GM18909 (cell line): Measurements from ENCODE around the gene RSPH6A.
A peak's percentile ranks its signal among the peaks of the same experiment; 100 is the strongest.

ENCODE experiments used
- ATAC-seq: cut with Tn5 transposase; IDR thresholded peaks from one replicate; pipeline ENCODE4 v1.9.1; 2021; ENCODE audit warnings: mild to moderate bottlenecking; ENCODE audit not compliant: unreplicated experiment, poor library complexity

The RSPH6A gene

DNA sequence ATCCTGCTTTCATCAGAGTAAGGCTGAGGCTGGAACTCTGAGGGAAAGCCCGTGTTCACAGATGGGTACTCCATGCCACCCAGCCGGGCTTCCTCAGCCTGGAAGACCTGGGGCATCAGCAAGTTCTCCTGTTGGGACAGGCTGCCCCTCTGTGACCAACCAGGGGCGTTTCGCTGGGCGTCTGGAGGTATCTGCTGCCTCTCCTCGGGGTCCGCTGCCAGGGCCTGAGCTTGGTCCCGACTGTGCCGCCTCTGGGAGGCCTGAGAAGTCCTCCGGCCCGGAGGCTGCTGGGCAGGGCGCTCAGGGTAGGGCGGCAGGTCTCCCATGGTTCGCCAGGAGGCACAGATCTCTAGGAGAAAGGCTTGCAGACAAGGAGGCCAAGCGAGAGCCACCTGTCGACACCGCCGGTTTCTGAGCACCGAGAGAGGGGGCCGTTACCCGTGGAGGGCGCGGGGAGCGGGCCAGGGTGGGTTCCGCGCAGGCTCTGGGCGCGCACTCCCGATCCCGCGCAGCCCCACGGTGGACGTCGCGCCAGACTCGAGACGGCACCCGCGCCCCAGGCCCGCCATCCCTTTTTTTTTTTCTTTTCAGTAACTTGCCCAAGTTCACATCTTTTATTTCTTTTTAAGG lies at the start of gene RSPH6A:
Gene RSPH6A, minus strand, starts transcription at position 458 of the 630 bp plus-strand sequence. Its CDS starts 132 bp downstream, at position 326.
- no peak for ATAC-seq

DNA sequence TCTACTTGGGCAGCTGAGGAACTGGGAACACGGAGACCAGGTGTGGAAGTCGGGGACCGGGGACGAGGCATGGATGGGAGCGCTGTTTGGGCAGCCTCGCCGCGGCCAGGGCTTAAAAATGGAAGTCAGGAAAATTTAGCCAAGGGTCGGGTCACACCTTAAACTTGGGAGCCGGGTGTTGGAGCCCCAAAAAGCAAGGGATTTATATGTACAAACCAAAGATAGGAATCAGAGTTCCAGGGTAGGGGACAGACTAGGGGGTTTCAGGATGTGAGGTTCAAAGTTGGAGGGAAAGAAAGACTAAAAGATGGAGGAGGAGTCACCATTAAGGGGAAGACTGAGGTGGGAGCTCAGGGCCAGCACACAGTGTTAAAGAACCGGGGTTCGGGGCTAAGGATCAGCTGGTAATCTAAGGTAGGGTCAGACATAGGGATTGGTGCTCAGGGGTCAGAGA lies 49.5 kb upstream of the RSPH6A start:
- no peak for ATAC-seq

DNA sequence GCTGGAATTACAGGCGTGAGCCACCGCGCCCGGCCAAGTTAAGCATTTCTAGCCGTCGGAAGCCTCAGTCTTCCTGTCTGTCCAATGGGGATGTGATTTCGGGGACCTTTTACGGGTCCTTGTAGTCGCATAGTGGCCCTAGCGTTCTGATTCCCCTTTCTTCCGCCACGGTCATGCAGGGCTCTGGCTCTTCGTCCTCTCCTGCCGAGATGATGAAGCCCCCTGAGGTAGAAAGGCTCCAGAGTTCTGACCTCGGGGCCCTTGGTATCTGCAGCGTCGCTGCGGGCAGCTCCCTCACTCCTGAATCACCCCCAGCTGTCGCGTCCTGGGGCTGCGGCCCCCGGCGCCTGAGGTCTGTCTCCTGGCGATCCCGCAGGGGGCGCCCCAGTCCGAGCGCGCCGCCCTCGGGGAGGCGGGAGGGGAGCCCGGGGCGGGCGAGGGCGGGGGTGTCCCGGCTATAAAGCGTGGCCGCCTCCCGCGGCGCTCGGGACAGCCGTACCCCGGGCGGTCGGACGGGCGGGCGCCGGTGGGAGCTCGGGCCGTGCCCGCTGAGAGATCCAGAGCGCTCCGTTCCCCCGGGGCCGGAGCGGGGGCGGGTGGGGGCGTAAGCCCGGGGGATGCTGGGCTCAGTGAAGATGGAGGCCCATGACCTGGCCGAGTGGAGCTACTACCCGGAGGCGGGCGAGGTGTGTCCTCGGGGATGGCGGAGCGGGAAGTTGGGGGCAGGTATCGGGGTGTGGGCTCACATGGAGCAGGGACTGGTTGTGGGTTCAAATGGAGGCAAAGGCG lies 48.9 kb upstream of the RSPH6A start, which contains the start of gene FOXA3:
Gene FOXA3, plus strand, starts transcription at position 487 of the 789 bp plus-strand sequence. Its CDS starts 131 bp downstream, at position 618.
- ATAC-seq = no peak

DNA sequence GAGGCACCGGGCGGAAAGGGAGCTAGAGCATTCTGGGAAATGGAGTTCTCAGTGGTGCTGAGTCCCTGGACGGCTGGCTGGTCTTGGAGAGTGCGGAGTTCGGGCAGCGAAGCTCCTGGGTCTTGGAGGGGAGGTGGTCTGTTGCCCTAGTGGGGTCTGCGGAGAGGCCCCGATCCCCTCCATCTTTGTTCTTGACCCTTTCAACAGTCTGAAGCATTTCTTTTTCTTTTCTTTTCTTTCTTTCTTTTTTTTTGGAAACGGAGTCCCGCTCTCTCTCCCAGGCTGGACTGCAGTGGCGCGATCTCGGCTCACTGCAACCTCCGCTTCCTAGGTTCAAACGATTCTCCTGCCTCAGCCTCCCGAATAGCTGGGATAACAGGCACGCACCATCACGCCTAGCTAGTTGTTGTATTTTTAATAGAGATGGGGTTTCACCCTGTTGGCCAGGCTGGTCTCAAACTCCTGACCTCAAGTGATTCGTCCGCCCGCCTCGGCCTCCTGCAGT lies 48.3 kb upstream of the RSPH6A start:
- ATAC-seq = no peak

DNA sequence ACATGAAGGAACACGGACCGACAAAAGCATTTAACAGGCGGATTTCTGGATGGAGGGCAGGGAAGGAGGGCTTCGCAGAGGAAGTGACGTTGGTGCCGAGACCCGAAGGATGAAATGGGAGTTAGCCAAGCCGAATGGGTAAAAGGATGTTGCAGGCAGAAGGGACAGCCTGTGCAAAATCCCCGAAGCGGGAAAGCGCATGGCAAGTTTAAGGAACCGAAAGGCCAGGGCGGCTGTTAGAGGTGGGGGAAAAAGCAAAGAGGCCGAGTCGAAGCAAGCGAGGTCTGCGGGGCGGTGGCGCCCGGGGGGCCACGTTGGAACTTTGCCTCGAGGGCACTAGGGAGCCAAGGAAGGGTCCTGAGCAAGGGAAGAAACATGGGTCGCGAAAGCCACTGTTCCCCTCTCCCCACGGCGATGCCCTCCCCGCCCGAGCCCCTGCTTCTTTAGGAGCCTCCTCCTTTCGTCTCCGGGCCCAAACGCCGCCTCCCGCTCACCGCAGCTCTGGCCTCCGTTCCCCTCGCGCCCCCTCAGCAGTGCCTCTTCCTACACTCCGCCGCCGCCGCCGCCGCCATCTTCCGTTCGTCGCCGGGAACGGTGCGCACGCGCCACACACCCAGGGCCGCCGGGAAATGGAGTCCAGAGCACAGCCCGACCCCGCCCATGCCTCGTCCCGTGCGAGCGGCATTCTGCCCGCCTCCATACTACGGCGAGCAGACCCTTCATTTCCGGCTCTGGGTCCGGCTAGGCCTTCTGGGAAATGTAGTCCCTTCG lies 47.6 kb upstream of the RSPH6A start, which contains the start of gene SYMPK:
Gene SYMPK, minus strand, starts transcription at position 584 of the 771 bp plus-strand sequence. CDS start 8,652 bp downstream, outside the sequence.
- peak; percentile 92 for ATAC-seq

DNA sequence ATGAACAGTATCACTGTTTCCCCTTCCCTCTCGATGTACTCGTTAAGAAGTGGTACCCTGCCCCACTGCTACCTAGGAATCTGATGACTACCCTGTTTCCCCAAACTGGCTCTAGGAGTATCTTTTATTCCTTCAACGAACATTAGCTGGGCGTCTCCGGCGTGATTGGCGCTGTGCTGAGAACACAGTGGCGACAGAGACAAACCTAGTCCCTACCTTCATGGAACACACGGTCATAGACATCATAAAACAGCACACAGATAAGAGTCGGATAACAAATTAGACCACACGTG lies 47.1 kb upstream of the RSPH6A start:
- no peak for ATAC-seq

DNA sequence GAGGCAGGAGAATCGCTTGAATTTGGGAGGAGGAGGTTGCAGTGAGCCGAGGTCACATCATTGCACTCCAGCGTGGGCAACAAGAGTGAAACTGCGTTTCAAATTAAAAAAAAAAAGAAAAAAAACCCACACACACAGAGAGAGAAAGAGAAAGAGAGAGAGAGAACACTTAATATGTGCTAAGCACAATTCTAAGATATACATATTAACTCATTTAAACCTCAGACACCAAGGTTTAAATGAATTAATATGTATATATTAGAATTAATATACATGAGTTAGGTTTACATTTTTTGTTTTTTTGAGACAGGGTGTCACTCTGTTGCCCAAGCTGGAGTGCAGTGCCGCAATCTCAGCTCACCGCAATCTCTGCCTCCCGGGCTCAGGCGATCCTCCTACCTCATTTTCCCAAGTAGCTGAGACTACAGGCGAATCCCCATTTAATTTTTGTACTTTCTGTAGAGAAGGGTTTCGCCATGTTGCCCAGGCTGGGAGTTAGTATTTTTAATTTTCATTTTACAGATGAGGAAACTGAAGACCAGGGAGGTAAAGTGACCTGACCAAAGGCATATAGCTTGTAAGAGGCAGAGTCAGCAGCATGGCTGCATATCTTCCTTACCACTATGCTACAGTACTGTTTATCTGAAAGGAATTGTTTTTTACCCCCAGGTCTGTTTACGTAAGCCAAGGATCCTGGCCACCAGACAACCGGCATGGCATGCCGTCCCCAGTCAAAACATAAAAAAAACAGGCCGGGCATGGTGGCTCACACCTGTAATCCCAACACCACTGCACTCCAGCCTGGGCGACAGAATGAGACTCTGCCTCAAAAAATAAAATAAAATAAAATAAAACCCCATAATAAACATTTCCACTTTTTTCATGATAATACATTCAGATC lies 45.5 kb upstream of the RSPH6A start:
- ATAC-seq = no peak

DNA sequence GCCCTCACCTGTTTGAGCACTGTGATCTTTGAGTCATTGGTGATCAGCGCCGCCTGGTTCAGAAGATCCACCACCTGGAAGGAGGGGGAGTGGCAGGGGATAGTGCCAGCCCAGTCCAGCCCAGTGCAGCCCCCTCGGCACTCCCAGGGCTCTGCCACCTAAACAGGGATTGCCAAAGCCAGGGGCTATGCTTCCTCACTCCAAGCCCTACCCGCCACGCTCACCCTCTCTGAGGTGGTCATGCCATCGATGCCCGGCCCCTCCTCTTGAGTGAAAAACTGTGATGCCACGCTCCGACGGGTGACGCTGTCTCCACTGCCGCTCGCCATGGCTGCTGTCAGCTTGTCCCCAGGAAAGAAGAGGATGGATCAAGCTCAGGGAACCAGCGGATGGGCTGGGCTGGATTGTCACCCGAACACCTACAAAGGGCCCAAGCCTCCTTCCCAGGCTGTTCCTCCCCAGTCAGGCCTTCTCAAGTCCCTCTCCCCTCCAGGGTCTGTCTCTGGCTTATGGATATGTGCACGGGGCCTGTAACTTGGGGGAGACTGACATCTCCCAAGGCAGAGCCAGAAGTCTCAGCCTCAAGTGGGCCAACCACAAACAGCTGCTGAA lies 39.2 kb upstream of the RSPH6A start:
- no peak for ATAC-seq

DNA sequence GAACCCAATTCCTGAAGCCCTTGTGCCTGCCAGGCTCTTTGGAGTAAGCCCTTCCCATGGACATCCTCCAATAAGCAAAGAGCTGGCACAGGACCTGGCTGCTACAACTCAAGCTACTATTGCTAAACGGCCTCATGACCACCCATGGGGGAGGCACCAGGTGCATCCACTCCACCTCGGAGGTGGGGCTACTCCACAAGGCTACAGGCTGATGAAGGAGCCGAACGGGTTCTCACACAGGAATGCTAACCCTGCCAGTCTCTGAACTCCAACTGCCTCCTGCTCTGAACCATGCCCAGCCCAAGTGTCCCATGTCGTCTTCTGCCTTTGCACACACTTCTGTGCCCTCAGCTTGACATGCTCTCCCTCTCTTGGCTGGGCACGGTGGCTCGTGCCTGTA lies 37.9 kb upstream of the RSPH6A start:
- ATAC-seq = no peak

DNA sequence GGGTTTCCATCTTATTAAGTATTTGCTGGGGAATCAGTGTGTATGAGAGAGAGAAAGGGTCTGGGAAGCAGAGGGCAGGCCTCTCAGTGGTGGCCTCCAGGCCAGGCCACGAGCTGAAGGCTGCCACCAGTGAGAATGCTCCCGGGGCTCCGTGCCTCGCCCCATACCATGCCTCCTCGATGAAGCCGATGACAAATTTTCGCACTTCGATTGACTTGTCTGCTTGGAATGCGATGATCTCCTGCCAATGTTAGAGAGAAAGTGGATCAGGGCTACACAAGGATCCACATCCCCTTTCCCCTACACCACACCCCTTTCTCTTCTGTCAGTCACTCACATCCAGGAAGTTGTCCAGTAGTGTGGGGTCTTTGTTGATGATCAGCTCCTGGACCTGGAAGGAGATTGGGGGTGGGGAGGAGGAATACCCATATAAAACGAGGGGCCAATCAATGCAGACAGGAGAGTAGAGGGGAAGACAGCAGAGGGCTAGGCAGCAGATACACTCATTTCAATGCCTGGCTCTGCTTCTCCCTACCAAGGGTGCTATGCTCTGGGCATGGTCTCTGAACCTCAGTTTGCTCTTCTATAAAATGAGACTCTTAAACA lies 37.1 kb upstream of the RSPH6A start:
- ATAC-seq = no peak

DNA sequence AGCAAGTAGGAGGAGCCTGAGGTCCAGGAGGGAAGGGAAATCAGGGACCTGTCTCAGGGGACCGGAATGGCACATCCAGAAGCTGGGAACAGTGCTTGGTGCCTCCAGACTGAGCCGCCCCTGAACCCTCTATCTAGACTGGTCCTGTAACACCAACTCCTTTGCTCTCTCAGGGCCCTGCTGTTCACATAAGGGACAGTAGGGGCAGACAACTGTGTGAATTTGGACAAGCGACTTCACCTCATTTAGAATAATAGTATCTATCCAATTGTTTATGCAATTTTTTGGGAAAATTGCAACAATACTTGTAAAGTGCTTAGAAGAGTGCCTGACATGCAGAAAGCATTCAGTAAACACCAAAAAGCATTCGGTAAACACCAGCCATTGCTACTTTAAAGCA lies 33.8 kb upstream of the RSPH6A start:
- no peak for ATAC-seq

DNA sequence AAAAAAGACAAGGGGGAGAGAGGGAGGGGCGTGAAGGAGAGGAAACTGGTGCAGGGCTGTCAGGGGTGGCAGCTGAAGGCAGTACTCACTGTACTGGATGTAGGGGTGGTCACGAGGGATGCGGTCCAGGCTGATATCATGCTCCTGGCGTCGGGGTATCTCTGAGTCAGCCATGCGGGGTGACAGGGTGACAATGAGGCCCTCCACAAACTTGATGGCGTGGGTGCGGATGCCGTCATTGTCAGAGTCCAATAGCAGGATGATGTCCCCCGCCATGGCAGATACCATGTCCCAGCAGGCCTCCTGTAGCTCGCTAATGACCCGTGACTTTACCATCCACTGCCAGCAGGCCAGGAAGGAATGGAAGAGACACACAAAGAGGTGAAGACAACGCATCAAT lies 32.6 kb upstream of the RSPH6A start:
- no peak for ATAC-seq

DNA sequence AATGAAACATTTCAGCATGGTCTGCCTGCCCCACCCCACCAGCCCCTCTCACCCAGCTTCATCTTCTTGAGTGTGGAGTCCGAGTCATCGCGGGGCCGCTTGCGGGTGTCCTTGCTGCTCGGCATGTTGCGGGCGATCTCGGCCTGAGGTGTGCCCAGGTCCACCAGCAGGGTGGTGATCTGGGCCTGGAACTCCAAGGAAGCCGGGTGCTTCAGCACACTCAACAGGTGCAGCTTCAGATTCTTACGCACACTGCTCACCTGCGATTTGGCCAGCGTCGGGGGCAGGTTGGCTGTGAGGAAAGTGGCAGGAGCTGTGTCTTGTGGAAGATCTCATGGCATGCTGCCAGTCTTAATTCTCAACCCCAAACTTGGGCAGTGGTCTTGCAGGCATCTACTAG lies 27.1 kb upstream of the RSPH6A start:
- no peak for ATAC-seq

DNA sequence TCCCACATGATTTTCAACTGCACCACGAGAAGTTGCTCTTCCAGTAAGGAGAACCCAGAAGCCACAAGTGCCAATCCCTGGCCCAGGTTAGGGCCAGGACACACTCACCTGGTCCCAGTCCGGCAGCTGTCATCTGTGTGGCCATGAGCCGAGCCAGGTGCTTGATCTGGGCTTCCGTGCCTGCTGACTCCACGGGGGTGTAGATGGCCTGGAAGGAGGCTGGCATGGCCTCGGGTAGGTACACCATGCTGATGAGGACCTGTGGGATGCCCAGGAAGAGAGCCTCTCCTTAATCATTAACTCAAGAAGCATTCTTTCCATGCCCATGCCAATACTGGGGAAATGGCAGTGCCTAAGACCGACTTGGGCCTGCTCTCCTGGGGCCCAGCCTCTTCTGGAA lies 19.9 kb upstream of the RSPH6A start:
- ATAC-seq = no peak

DNA sequence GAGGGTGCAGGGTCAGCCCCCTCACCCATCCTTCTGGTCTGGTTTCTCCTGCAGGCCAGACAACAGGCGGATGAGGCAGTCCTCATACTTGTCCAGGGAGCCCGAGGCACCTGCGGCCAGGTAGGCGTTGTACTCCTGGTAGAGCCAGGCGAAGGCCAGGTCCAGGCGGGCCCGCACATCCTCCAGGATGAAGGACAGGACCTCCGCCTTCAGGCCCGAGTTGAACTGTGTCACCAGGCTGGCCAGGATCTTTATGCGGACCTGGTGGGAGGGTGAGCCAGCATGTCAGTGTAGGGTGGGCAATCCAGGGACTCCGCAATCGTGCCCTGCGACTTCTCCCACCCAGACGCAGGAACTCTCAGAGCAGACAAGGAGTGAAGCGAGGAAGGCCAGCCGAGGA lies 13.8 kb upstream of the RSPH6A start:
- ATAC-seq = no peak

DNA sequence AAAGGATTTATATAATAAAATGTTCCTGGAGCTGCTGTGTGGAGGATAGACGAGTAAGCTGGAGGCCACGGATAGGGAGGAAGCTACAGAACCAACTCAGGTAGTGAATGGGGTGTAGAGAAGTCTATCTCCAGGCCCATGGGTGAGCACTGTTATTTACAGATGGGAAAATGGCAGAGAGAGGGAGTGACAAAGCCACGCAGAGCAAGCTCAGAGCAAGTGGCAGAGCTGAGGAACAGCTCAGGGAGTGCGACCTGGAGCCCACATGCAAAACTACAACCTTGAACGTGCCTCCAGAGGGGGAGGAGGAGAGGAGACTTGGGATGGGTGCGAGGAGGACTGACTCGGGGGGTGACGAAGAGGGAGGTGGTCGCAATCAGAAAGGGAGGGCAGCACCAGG lies 13.4 kb upstream of the RSPH6A start:
- ATAC-seq = no peak

DNA sequence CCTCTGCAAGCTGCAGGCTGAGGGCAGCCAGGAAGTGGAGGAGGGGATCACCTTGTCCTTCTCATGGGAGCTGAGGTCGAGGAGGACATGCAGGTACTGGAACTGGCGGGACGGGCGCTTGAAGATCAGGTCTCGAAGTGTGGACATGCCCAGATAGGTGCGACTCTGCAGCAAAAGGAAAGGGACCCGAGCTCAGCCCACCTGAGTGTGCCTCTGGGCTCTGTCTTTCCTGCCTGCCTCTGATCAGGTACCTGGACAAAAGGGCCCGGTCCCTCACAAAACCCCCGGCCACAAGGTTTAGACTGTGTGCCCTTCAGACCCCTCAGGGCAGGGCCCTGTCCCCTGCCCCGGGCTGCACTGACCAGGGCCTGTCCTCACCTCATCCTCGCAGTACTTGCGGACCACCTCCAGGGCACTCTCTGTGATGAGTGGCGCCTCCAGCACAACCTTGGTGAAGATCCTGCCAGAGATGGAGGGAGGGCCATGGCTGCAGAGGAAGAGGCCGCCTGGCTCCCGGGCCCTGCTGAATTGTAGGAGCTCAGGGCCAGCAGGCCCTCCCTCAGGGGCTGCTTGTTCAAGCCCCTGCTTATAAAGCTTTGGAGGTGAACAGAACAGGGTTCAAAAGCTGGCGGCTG lies 12.5 kb upstream of the RSPH6A start:
- no peak for ATAC-seq

DNA sequence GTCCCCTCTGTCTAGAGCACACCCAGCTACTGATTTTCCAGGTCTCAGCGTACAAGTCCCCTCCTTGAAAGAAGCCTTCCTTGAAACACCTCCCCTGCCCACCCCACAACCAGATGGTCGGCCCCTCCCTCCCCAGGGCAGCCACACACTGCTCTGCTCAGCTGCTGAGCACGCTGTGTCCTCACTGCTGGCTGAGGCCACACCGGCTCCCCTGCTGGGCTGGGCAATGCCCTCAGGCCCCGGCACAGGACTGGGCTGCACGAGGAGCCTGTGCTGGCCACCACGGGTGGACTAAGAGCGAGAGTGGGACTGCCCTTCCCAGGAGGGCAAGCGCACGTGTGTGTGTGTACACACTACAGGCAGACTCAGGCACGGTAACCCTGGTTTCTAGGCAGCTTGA lies 11.8 kb upstream of the RSPH6A start:
- no peak for ATAC-seq
